HepG2 (cell line): Measurements from ENCODE around the gene MPZL3. TPM values are rescaled to one million over a fixed set of nuclear protein-coding genes. Genes with fewer than 3 reads are reported as not detected.

ENCODE experiments used
- polyA plus RNA-seq, 8 experiments: library from polyadenylated mRNA; depleted of rRNA in 3 of 8; stranded (reverse) in 7 of 8; unstranded in 1 of 8; fragments of >200 nt; fragmentation: Illumina TruSeq in 4 of 8; extraction: Trizol in 4 of 8; gene quantifications; 2 replicates each; pipeline versions ENCODE4 v1.2.1 to v1.2.3, GENCODE V29; 2011 to 2016; ENCODE audit warnings: low read depth in 4 of 8, missing spikeins in 1 of 8, mixed read lengths in 1 of 8; ENCODE audit not compliant: insufficient read depth in 1 of 8
- small RNA-seq, 3 experiments: library from RNA; depleted of rRNA; stranded (forward); fragments of <200 nt; gene quantifications; one replicate each; pipeline ENCODE3, GENCODE V24; 2012; ENCODE audit warnings: low read depth in 2 of 3, low replicate concordance in 1 of 3; ENCODE audit not compliant: insufficient read length in 3 of 3, insufficient read depth in 2 of 3
- total RNA-seq, 5 experiments: library from RNA; depleted of rRNA; stranded (reverse); fragments of >200 nt; fragmentation: Illumina TruSeq; extraction: Trizol; gene quantifications; 2 replicates each; pipeline ENCODE4 v1.2.3, GENCODE V29; 2016; ENCODE audit warnings: low read depth in 1 of 5

The MPZL3 gene
- total and polyA plus RNA-seq, 2 of the 13 experiments (the other 11 are each of a cell fraction or from before 2014, with no cell fraction given) = 5.3 to 9.3 TPM

Small RNAs within 50 kb of the gene (small RNA-seq; reads per million reads assigned to genes)
- 0 reads per million in 3 experiments for gene HSPE1P18

Other genes starting within 250 kb of the MPZL3 start
- gene TMPRSS4, start 175.3 kb downstream of the MPZL3 start, total RNA-seq (2016; rRNA removed; fragmentation: Illumina TruSeq; extraction: Trizol) = not detected in 2 replicates
- 0.18 and 0.32 TPM in 2 replicates for gene TMPRSS4, start 175.3 kb downstream of the MPZL3 start, polyA plus RNA-seq (2011; rRNA removed)
- not detected in 2 replicates for gene SMIM35, start 165.4 kb downstream of the MPZL3 start, total RNA-seq (2016; rRNA removed; fragmentation: Illumina TruSeq; extraction: Trizol)
- 0.04 TPM in 1 of 2 replicates, not detected in the other for gene SMIM35, start 165.4 kb downstream of the MPZL3 start, polyA plus RNA-seq (2011; rRNA removed)
- 0.04 TPM in 1 of 2 replicates, not detected in the other for gene SCN4B, start 99.5 kb downstream of the MPZL3 start, total RNA-seq (2016; rRNA removed; fragmentation: Illumina TruSeq; extraction: Trizol)
- gene SCN4B, start 99.5 kb downstream of the MPZL3 start, polyA plus RNA-seq (2011; rRNA removed) = 0.29 and 0.38 TPM in 2 replicates
- gene SCN2B, start 75.7 kb downstream of the MPZL3 start, total RNA-seq (2016; rRNA removed; fragmentation: Illumina TruSeq; extraction: Trizol) = 0.02 TPM in 1 of 2 replicates, not detected in the other
- 0.01 TPM in 2 replicates for gene SCN2B, start 75.7 kb downstream of the MPZL3 start, polyA plus RNA-seq (2011; rRNA removed)
- gene JAML, start 27.4 kb downstream of the MPZL3 start, total RNA-seq (2016; rRNA removed; fragmentation: Illumina TruSeq; extraction: Trizol) = 3.3 and 3.8 TPM in 2 replicates
- 2.0 and 2.8 TPM in 2 replicates for gene JAML, start 27.4 kb downstream of the MPZL3 start, polyA plus RNA-seq (2011; rRNA removed)
- gene MPZL2, start 11.9 kb upstream of the MPZL3 start, total RNA-seq (2016; rRNA removed; fragmentation: Illumina TruSeq; extraction: Trizol) = 16.6 and 27.9 TPM in 2 replicates
- gene MPZL2, start 11.9 kb upstream of the MPZL3 start, polyA plus RNA-seq (2011; rRNA removed) = 41.0 and 53.7 TPM in 2 replicates
- gene CD3E, start 52.4 kb upstream of the MPZL3 start, total RNA-seq (2016; rRNA removed; fragmentation: Illumina TruSeq; extraction: Trizol) = not detected in 2 replicates
- not detected in 2 replicates for gene CD3E, start 52.4 kb upstream of the MPZL3 start, polyA plus RNA-seq (2011; rRNA removed)
- gene CD3D, start 90.3 kb upstream of the MPZL3 start, total RNA-seq (2016; rRNA removed; fragmentation: Illumina TruSeq; extraction: Trizol) = 0.25 and 0.66 TPM in 2 replicates
- gene CD3D, start 90.3 kb upstream of the MPZL3 start, polyA plus RNA-seq (2011; rRNA removed) = 6.6 and 7.2 TPM in 2 replicates
- gene CD3G, start 92.0 kb upstream of the MPZL3 start, total RNA-seq (2016; rRNA removed; fragmentation: Illumina TruSeq; extraction: Trizol) = not detected in 2 replicates
- not detected in 2 replicates for gene CD3G, start 92.0 kb upstream of the MPZL3 start, polyA plus RNA-seq (2011; rRNA removed)
- gene UBE4A, start 107.2 kb upstream of the MPZL3 start, total RNA-seq (2016; rRNA removed; fragmentation: Illumina TruSeq; extraction: Trizol) = 24.8 and 32.7 TPM in 2 replicates
- 14.7 and 15.1 TPM in 2 replicates for gene UBE4A, start 107.2 kb upstream of the MPZL3 start, polyA plus RNA-seq (2011; rRNA removed)
- 320 and 408 TPM in 2 replicates for gene ATP5MG, start 149.2 kb upstream of the MPZL3 start, total RNA-seq (2016; rRNA removed; fragmentation: Illumina TruSeq; extraction: Trizol)
- 209 and 260 TPM in 2 replicates for gene ATP5MG, start 149.2 kb upstream of the MPZL3 start, polyA plus RNA-seq (2011; rRNA removed)
- 20.0 and 26.2 TPM in 2 replicates for gene KMT2A, start 184.1 kb upstream of the MPZL3 start, total RNA-seq (2016; rRNA removed; fragmentation: Illumina TruSeq; extraction: Trizol)
- gene KMT2A, start 184.1 kb upstream of the MPZL3 start, polyA plus RNA-seq (2011; rRNA removed) = 12.4 and 12.7 TPM in 2 replicates